Cardiac muscle cell (in vitro differentiated cells and primary cell): ENCODE results near the gene DOK6. TPM values are rescaled to one million over a fixed set of nuclear protein-coding genes. Genes with fewer than 3 reads are reported as not detected.

Experiments used
- DNase-seq, 2 donors: peaks; one replicate each; pipeline versions ENCODE4 v3.0.0 to v3.0.0-alpha.2; 2010 to 2017; ENCODE audit warnings: low read depth in 1 of 2, low spot score in 1 of 2
- H3K27ac ChIP-seq: fragments of 200-600 bp; sonication (generic); 2 replicates; pipeline ENCODE4 v1.5.1; 2016
- H3K27me3 ChIP-seq: fragments of 200-600 bp; sonication (generic); 2 replicates; pipeline ENCODE4 v1.6.0; 2016; ENCODE audit warnings: control low read depth
- H3K36me3 ChIP-seq: fragments of 200-600 bp; sonication (generic); 2 replicates; pipeline ENCODE4 v1.5.1; 2016; ENCODE audit warnings: control low read depth
- H3K4me1 ChIP-seq: fragments of 200-600 bp; sonication (generic); 2 replicates; pipeline ENCODE4 v1.8.1; 2017; ENCODE audit warnings: low read depth, mild to moderate bottlenecking, mixed run types
- H3K4me3 ChIP-seq: fragments of 200-600 bp; sonication (generic); 2 replicates; pipeline ENCODE4 v1.5.1; 2016; ENCODE audit warnings: mild to moderate bottlenecking
- H3K9me3 ChIP-seq: fragments of 200-600 bp; sonication (generic); 2 replicates; pipeline ENCODE4 v1.5.1; 2017; ENCODE audit warnings: low read depth, mild to moderate bottlenecking, control low read depth
- CTCF ChIP-seq: IDR thresholded peaks from 2 replicates; pipeline ENCODE4 v1.5.1; 2012; ENCODE audit warnings: low read depth, mild to moderate bottlenecking, low read length
- polyA plus RNA-seq: library from polyadenylated mRNA; unstranded; fragments of >200 nt; fragmentation: Nextera tagmentation; extraction: Ambion mirVana; gene quantifications from 2 replicates; pipeline ENCODE4 v1.2.1, GENCODE V29; 2016
- total RNA-seq: library from RNA; depleted of rRNA; stranded (reverse); fragments of >200 nt; gene quantifications from 2 replicates; pipeline ENCODE4 v1.2.3, GENCODE V29; 2016

DOK6 gene
- total and polyA plus RNA-seq, 2 experiments from 2014 or later = 13.2 to 13.9 TPM

GRCh38 chr18:69677595-69677994, 276.9 kb downstream of the DOK6 start:
- H3K4me3 ChIP-seq = no peak overlapping the region
- no peak for TF ChIP-seq CTCF
- DNase-seq = no peak
- H3K4me1 ChIP-seq = peaks cover 6% of the 10 kb centered on the region
- H3K27me3 ChIP-seq = no peaks in the 10 kb centered on the region
- no peak overlapping the region for H3K27ac ChIP-seq
- H3K9me3 ChIP-seq = no peaks in the 10 kb centered on the region
- no peaks in the 10 kb centered on the region for H3K36me3 ChIP-seq

- Histone ChIP-seq H3K27ac (no peak overlapping the region), H3K4me3 (no peak overlapping the region), H3K36me3 (no peaks in the 10 kb centered on the region), H3K9me3 (no peaks in the 10 kb centered on the region), H3K27me3 (no peaks in the 10 kb centered on the region), H3K4me1 (peaks cover 6% of the 10 kb centered on the region)
- TF ChIP-seq CTCF = no peak
- peak in 1 of 2 donors; percentile 16 for DNase-seq
Observed at GRCh38 chr18:69680123-69680522, 279.4 kb downstream of the DOK6 start.

- H3K27me3 ChIP-seq = no peaks in the 10 kb centered on the region
- H3K9me3 ChIP-seq = no peaks in the 10 kb centered on the region
- H3K27ac ChIP-seq = no peak overlapping the region
- H3K36me3 ChIP-seq = no peaks in the 10 kb centered on the region
- no peak for DNase-seq
- H3K4me3 ChIP-seq = no peak overlapping the region
- H3K4me1 ChIP-seq = no peaks in the 10 kb centered on the region
- no peak for TF ChIP-seq CTCF
Observed at GRCh38 chr18:69683176-69683575, 282.5 kb downstream of the DOK6 start.

- no peaks in the 10 kb centered on the region for H3K9me3 ChIP-seq
- no peaks in the 10 kb centered on the region for H3K36me3 ChIP-seq
- no peak overlapping the region for H3K27ac ChIP-seq
- no peak for DNase-seq
- H3K4me3 ChIP-seq = no peak overlapping the region
- H3K27me3 ChIP-seq = no peaks in the 10 kb centered on the region
- no peaks in the 10 kb centered on the region for H3K4me1 ChIP-seq
- TF ChIP-seq CTCF = no peak
Observed at GRCh38 chr18:69684789-69685188, 284.1 kb downstream of the DOK6 start.

GRCh38 chr18:69686861-69687260, 286.2 kb downstream of the DOK6 start:
- TF ChIP-seq CTCF = no peak
- no peaks in the 10 kb centered on the region for H3K27me3 ChIP-seq
- no peaks in the 10 kb centered on the region for H3K36me3 ChIP-seq
- H3K27ac ChIP-seq = no peak overlapping the region
- DNase-seq = peak in 1 of 2 donors; percentile 52
- H3K4me3 ChIP-seq = no peak overlapping the region
- no peaks in the 10 kb centered on the region for H3K4me1 ChIP-seq
- no peaks in the 10 kb centered on the region for H3K9me3 ChIP-seq
